LNCAP (cell line): Measurements from ENCODE around the gene ERBB3.

Experiments used
- CTCF ChIP-seq: fragments of 450-650 bp; IDR thresholded peaks from 2 replicates; pipeline ENCODE4 v1.5.1; 2017; ENCODE audit warnings: mild to moderate bottlenecking

The ERBB3 gene

GRCh38 chr12:56079723-56080555, at the start of gene ERBB3:
Gene ERBB3 (plus strand): TSS chr12:56080165. CDS start chr12:56080301, 136 bp downstream.
- no peak for TF ChIP-seq CTCF

GRCh38 chr12:56031987-56032386, 48.0 kb upstream of the ERBB3 start:
- TF ChIP-seq CTCF, result no peak

- no peak for TF ChIP-seq CTCF
Observed at GRCh38 chr12:56034586-56035332, 45.2 kb upstream of the ERBB3 start.

GRCh38 chr12:56037161-56037560, 42.8 kb upstream of the ERBB3 start:
- no peak for TF ChIP-seq CTCF

- no peak for TF ChIP-seq CTCF
Observed at GRCh38 chr12:56038022-56038655, 41.8 kb upstream of the ERBB3 start.

- no peak for TF ChIP-seq CTCF
Observed at GRCh38 chr12:56040151-56040550, 39.8 kb upstream of the ERBB3 start.

GRCh38 chr12:56040963-56041551, 38.9 kb upstream of the ERBB3 start:
- TF ChIP-seq CTCF, result no peak
